Left lung (tissue), 10 donors: Measurements from ENCODE around the gene MYEOV. TPM values are rescaled to one million over a fixed set of nuclear protein-coding genes. Genes with fewer than 3 reads are reported as not detected.

Experiments
- ATAC-seq: fragments of 200-7000 bp; cut with Tn5 transposase; one replicate; pipeline ENCODE4 v1.9.1; 2020; ENCODE audit warnings: moderate library complexity
- DNase-seq, 4 donors: peaks; one replicate each; pipeline ENCODE4 v3.0.0-alpha.2; 2013 to 2020
- H3K27ac ChIP-seq, 2 donors: fragments of 200-600 bp; sonication (generic) in 1 of 2; one replicate each; pipeline versions ENCODE4 v1.5.0 to v1.8.0; 2020 to 2021
- H3K27me3 ChIP-seq, 2 donors: fragments of 200-600 bp; sonication (generic) in 1 of 2; one replicate each; pipeline versions ENCODE4 v1.5.0 to v1.8.0; 2020 to 2021
- H3K36me3 ChIP-seq, 2 donors: fragments of 200-600 bp; sonication (generic) in 1 of 2; one replicate each; pipeline versions ENCODE4 v1.5.0 to v1.8.0; 2020 to 2021
- H3K4me1 ChIP-seq, 2 donors: fragments of 200-600 bp; one replicate each; pipeline ENCODE4 v1.8.0; 2021
- H3K4me3 ChIP-seq, 2 donors: fragments of 200-600 bp; sonication (generic) in 1 of 2; one replicate each; pipeline versions ENCODE4 v1.5.0 to v1.8.0; 2020 to 2021; ENCODE audit warnings: mild to moderate bottlenecking in 1 of 2
- H3K9me3 ChIP-seq, 2 donors: fragments of 200-600 bp; sonication (generic) in 1 of 2; one replicate each; pipeline versions ENCODE4 v1.5.0 to v1.8.0; 2020 to 2021
- intact Hi-C, 2 donors: fragments of 100-400 bp; cut with DNase I; formaldehyde crosslinking; loops; one replicate each; pipeline versions ENCODE4 v1.11.2 to v1.14.2; 2022
- polyA plus RNA-seq, 6 donors: library from polyadenylated mRNA; unstranded; fragments of 120-200 nt; gene quantifications; one replicate each; pipeline ENCODE4 v1.2.1, GENCODE V29; 2013; ENCODE audit not compliant: insufficient read length in 6 of 6
- total RNA-seq, 2 donors: library from RNA; stranded (reverse); fragmentation: NEBNext Ultra II Directional; extraction: Animal tissue kit (Norgen Biotek cat#: 25700); gene quantifications; one replicate each; pipeline ENCODE4 v1.2.1, GENCODE V29; 2021
- TF ChIP-seq, protein P1 (sequence below), 2 donors: fragments of 200-600 bp; sonication (generic) in 1 of 2; IDR thresholded peaks; one replicate each; pipeline versions ENCODE4 v1.5.0 to v1.8.0; 2021; ENCODE audit warnings: antibody characterized with exemption in 2 of 2
- donor health status: DM: no; HTN: yes; CAD: no.
- donor health status: DM: no; HTN: no; CAD: no.

Gene MYEOV
- total and polyA plus RNA-seq, 8 donors = 0.31 to 0.85 (median 0.47) TPM; not detected in 1

DNA sequence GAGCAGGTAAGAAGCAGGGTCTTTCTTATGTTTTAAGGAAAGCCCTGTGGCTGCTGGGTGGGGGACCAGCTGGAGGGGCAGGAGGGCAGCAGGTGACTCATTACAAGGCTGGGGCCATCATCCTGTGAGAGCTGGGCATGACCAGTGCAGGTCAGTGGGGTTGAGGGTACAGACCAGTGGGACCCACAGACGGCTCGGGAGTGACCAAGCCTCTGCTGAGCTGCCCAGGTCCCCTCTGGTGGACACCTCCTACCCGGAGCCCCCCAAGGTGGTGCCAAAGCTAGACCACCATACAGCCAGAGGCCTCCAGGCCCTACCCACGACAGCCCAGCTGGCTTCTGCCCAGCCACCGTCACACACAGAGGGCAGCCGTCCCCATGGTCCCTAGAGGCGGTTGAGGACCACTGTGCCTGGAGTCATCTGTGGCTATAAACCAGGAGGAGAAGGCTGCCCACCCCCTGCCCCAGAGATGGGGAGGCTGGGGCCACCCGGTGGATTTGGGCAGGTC is 670 bp downstream of the MYEOV start:
- intact Hi-C loops = loop anchor here (10.0 kb wide), 2 partner anchors 150 to 350 kb away; partner anchors contain the start of gene CCND1 (in 1 of the 2)
- DNase-seq = peak in 1 of 4 donors; percentile 73
- H3K27me3 ChIP-seq = no peaks in the 10 kb centered on the region
- peaks cover 35 to 70% of the 10 kb centered on the region in 2 donors for H3K4me1 ChIP-seq
- no peaks in the 10 kb centered on the region for H3K9me3 ChIP-seq
- H3K36me3 ChIP-seq = no peaks in the 10 kb centered on the region
- no peak overlapping the region for H3K27ac ChIP-seq
- TF ChIP-seq, protein P1, sequence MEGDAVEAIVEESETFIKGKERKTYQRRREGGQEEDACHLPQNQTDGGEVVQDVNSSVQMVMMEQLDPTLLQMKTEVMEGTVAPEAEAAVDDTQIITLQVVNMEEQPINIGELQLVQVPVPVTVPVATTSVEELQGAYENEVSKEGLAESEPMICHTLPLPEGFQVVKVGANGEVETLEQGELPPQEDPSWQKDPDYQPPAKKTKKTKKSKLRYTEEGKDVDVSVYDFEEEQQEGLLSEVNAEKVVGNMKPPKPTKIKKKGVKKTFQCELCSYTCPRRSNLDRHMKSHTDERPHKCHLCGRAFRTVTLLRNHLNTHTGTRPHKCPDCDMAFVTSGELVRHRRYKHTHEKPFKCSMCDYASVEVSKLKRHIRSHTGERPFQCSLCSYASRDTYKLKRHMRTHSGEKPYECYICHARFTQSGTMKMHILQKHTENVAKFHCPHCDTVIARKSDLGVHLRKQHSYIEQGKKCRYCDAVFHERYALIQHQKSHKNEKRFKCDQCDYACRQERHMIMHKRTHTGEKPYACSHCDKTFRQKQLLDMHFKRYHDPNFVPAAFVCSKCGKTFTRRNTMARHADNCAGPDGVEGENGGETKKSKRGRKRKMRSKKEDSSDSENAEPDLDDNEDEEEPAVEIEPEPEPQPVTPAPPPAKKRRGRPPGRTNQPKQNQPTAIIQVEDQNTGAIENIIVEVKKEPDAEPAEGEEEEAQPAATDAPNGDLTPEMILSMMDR (IDR thresholded peaks at IDR 0.05) = no peak
- no peak for ATAC-seq
- no peak overlapping the region for H3K4me3 ChIP-seq

DNA sequence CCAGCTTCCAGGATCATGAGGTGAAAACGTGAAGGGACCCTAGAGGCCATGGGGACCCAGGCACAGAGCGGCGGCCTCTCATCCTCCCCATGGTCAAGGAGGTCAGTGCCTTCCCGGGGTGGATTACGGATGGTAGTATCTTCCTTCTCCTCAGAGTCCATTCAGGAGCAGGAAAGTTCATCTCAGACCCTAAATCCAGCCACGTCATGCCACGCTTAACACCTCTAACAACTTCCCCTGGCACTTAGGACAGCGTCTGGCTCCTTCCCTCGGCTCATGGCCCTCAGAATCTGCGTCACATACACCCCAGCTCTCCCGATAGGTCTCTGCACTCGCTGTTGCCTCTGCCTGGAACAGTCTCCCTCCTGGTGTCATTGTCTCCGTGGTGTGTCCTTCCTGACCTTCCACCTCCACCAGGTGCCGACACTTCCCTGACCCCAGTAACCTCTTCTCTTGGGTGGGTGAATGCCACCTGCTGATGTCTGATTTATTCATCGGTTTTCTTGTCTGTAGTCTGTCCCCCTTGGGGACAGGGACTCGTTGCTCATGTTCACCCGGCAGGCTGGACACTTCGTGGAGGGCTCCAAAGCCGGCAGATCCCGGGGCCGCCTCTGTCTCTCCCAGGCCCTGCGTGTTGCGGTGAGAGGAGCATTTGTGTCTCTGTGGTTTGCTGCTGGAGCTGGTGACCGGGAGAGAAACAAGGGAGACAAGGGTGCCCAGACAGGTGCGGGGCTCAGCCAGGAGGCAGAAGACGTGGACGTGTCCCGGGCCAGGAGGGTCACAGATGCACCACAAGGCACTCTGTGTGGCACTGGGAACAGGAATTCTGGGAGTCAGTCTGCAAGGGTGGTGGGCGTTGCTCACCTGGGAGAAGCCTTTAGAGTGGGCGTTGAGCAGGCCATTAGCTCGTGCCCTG is 1.4 kb downstream of the MYEOV start:
- TF ChIP-seq, protein P1 (IDR thresholded peaks at IDR 0.05) = no peak
- Histone ChIP-seq H3K36me3 (no peaks in the 10 kb centered on the region), H3K4me1 (peaks cover 35 to 77% of the 10 kb centered on the region in 2 donors), H3K9me3 (no peaks in the 10 kb centered on the region), H3K4me3 (no peak overlapping the region), H3K27me3 (no peaks in the 10 kb centered on the region), H3K27ac (no peak overlapping the region)
- DNase-seq = peak in 1 of 4 donors; percentile 64
- ATAC-seq = no peak
- intact Hi-C loops = loop anchor here (10.0 kb wide), 2 partner anchors 149 to 349 kb away; partner anchors contain the start of gene CCND1 (in 1 of the 2)

DNA sequence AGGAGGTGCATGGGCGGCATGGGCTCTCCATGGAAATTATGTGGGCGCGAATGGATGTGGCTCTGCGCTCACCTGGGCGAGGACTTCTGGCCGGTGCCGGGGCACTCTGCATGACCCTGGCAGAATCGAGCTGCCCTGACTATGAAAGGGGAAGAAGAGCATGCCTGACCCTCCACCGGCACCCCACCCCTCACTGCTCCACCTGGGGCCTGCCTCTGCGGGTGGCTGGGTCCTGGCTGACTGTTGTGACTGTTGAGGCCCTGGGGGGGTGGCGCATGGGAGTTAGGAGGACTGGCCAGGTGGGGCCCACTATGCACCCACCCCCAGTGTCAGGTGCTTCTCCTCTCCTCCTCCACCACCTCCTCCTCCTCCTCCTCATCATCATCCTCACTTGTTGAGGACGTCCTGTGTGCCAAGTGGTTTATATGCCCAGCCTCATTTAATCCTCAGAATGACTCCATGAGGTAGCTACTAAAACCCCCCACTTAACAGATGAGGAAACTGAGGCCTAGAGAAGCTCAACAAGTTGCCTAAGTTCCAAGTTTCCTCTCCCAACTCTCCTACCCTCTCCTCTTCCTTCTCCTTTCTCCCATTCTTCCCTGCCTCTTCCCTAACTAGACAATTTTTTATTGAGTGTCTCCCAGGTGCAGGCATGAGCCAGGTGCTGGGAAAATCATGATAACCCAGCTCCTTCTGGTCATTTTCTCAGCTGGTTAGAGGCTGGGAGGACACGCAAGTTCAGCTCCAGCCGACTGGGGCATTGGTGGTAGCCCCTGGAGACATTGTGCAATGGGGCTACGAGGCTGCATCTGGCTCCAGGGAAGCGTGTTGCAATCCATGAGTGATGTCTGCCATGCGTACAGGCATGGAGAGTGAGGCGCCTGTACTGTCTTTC is 2.3 kb downstream of the MYEOV start:
- DNase-seq (peak in 2 of 4 donors; percentile 64 to 83), ATAC-seq (peak; percentile 12)
- Histone ChIP-seq H3K9me3 (no peaks in the 10 kb centered on the region), H3K4me1 (peaks cover 35 to 86% of the 10 kb centered on the region in 2 donors), H3K36me3 (no peaks in the 10 kb centered on the region), H3K4me3 (no peak overlapping the region), H3K27ac (peak overlapping the region; percentile 69 to 97), H3K27me3 (no peaks in the 10 kb centered on the region)
- TF ChIP-seq, protein P1 (IDR thresholded peaks at IDR 0.05) = no peak
- intact Hi-C loops = loop anchor here (10.0 kb wide), 2 partner anchors 149 to 349 kb away; partner anchors contain the start of gene CCND1 (in 1 of the 2)

DNA sequence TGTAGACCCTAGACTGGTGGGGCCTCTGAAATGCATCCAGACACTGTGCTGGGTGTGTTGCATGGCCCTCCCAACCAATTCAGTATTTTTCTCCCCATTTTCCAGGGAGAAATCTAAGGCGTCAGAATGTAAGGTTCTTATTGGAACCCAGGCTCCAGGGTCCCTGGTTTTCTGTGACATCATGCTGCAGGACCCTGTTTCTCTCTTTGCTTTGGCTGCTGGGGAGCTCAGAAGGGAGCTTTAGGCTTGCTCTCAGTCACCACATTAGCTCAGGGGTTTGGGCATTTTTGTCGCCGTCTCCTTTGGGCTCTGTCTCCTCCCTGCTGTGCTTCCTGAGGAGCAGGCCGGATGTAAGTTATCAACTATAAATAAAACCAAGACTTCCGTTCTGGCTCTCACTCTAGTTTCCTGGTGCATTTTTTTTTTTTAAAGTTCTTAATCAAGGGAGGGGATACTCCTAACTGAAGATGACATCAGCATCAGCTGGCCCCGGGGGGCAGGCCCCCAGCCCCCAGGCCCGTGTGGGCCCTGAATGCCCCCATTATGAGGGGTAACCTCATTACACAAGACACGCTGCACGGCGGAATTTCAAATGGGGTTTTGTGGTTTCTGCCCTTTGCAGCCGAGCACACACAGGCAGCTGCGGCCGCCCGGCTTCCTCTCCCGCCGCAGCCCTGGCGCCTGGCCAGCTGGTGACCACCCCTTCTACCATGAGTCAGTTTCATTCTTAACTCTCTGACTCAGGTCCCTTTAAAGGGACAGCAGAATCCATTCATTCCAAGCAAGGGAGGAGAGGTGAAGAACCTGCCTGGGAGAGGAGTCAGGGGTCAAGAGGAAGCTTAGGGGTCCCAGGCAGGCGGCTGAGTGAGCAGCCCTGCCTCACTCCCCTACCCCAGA is 3.2 kb downstream of the MYEOV start:
- H3K27ac ChIP-seq = peak overlapping the region; percentile 69 to 97
- DNase-seq (peak; percentile 87 to 98 (median 94)), ATAC-seq (peak; percentile 63)
- intact Hi-C loops = loop anchor here (10.0 kb wide), 2 partner anchors 148 to 348 kb away; partner anchors contain the start of gene CCND1 (in 1 of the 2)
- H3K36me3 ChIP-seq = no peaks in the 10 kb centered on the region
- no peaks in the 10 kb centered on the region for H3K9me3 ChIP-seq
- TF ChIP-seq, protein P1 (IDR thresholded peaks at IDR 0.05) = no peak
- H3K27me3 ChIP-seq = no peaks in the 10 kb centered on the region
- H3K4me1 ChIP-seq = peaks cover 39 to 95% of the 10 kb centered on the region in 2 donors
- H3K4me3 ChIP-seq = peak overlapping the region in 1 of 2 donors; percentile 25
